Measurements from ENCODE around the gene C3orf18. TPM values are rescaled to one million over a fixed set of nuclear protein-coding genes. Genes with fewer than 3 reads are reported as not detected.

C3orf18 gene
- 0.15 and 3.3 TPM in 2 replicates for total RNA-seq (2014; rRNA removed; shearing (Covaris generic); ENCODE audit: low replicate concordance)

GRCh38 chr3:50567386-50568167 is at the start of gene C3orf18:
Gene C3orf18 (minus strand): TSS chr3:50567747. CDS start chr3:50565699, 2,048 bp downstream.
- no peaks in the 10 kb centered on the region for H3K27me3 ChIP-seq (ENCODE audit: low read length)
- peak within 1 kb of the TSS; percentile 74 for H3K4me2 ChIP-seq (ENCODE audit: low read depth, low read length, poor library complexity, severe bottlenecking)
- peak within 1 kb of the TSS; percentile 88 for H3K4me3 ChIP-seq (ENCODE audit: low read length)
- H3K9me3 ChIP-seq (ENCODE audit: low read length), result no peaks in the 10 kb centered on the region
- H3K27ac ChIP-seq (ENCODE audit: low read length), result no peak within 1 kb of the TSS
- no peaks in the 10 kb centered on the region for H4K20me1 ChIP-seq (ENCODE audit: insufficient read depth, low read depth, low read length)
- peak; percentile 97 for DNase-seq
- H3K79me2 ChIP-seq (ENCODE audit: low read length), result peaks cover 5% of the 10 kb centered on the region; the same call in 1 of the 2 replicates
- H3K9me2 ChIP-seq (replicated peaks; ENCODE audit: insufficient read depth, low read length), result no peaks in the 10 kb centered on the region
- peak within 1 kb of the TSS; percentile 82 for H3K9ac ChIP-seq (ENCODE audit: low read length)
- no peaks in the 10 kb centered on the region for H3K36me3 ChIP-seq (ENCODE audit: insufficient read depth, low read length)
- H2AFZ ChIP-seq (ENCODE audit: low read length), result peak within 1 kb of the TSS; percentile 88
- peaks cover 29% of the 10 kb centered on the region for H3K4me1 ChIP-seq (ENCODE audit: low read length)

- Histone ChIP-seq H2AFZ (ENCODE audit: low read length) (peak overlapping the region; percentile 58), H3K27me3 (ENCODE audit: low read length) (no peaks in the 10 kb centered on the region; the same call in 1 of the 2 replicates), H3K4me1 (ENCODE audit: low read length) (peaks cover 25% of the 10 kb centered on the region), H3K9me3 (ENCODE audit: low read length) (no peaks in the 10 kb centered on the region), H3K36me3 (ENCODE audit: insufficient read depth, low read length) (no peaks in the 10 kb centered on the region), H3K4me3 (ENCODE audit: low read length) (peak overlapping the region; percentile 64), H3K9me2 (replicated peaks; ENCODE audit: insufficient read depth, low read length) (no peaks in the 10 kb centered on the region), H4K20me1 (ENCODE audit: insufficient read depth, low read depth, low read length) (peaks cover 10% of the 10 kb centered on the region; the same call in 1 of the 2 replicates), H3K4me2 (ENCODE audit: low read depth, low read length, poor library complexity, severe bottlenecking) (peak overlapping the region; percentile 87), H3K9ac (ENCODE audit: low read length) (peak overlapping the region; percentile 60), H3K27ac (ENCODE audit: low read length) (0 out of 2 replicates have a peak overlapping the region, but pooled peaks have one; percentile 7), H3K79me2 (ENCODE audit: low read length) (no peaks in the 10 kb centered on the region)
- peak; percentile 96 for DNase-seq
These were observed 49.2 kb upstream of the C3orf18 start for GRCh38 chr3:50616770-50617095.

- Histone ChIP-seq H3K4me2 (ENCODE audit: low read depth, low read length, poor library complexity, severe bottlenecking) (peak overlapping the region; percentile 87), H3K9ac (ENCODE audit: low read length) (peak overlapping the region; percentile 60), H2AFZ (ENCODE audit: low read length) (peak overlapping the region; percentile 58), H3K9me2 (replicated peaks; ENCODE audit: insufficient read depth, low read length) (no peaks in the 10 kb centered on the region), H3K4me1 (ENCODE audit: low read length) (peaks cover 30% of the 10 kb centered on the region), H3K27me3 (ENCODE audit: low read length) (no peaks in the 10 kb centered on the region; the same call in 1 of the 2 replicates), H3K27ac (ENCODE audit: low read length) (0 out of 2 replicates have a peak overlapping the region, but pooled peaks have one; percentile 7), H3K4me3 (ENCODE audit: low read length) (peak overlapping the region; percentile 64), H3K36me3 (ENCODE audit: insufficient read depth, low read length) (no peaks in the 10 kb centered on the region), H4K20me1 (ENCODE audit: insufficient read depth, low read depth, low read length) (peaks cover 12% of the 10 kb centered on the region; the same call in 1 of the 2 replicates), H3K79me2 (ENCODE audit: low read length) (no peaks in the 10 kb centered on the region), H3K9me3 (ENCODE audit: low read length) (no peaks in the 10 kb centered on the region)
- peak; percentile 94 for DNase-seq
These were observed 48.6 kb upstream of the C3orf18 start for GRCh38 chr3:50616003-50616769.

- Histone ChIP-seq H2AFZ (ENCODE audit: low read length) (no peak overlapping the region), H3K4me2 (ENCODE audit: low read depth, low read length, poor library complexity, severe bottlenecking) (no peak overlapping the region), H4K20me1 (ENCODE audit: insufficient read depth, low read depth, low read length) (peaks cover 16% of the 10 kb centered on the region; the same call in 1 of the 2 replicates), H3K4me3 (ENCODE audit: low read length) (no peak overlapping the region), H3K4me1 (ENCODE audit: low read length) (peaks cover 34% of the 10 kb centered on the region), H3K36me3 (ENCODE audit: insufficient read depth, low read length) (no peaks in the 10 kb centered on the region), H3K9ac (ENCODE audit: low read length) (no peak overlapping the region), H3K27me3 (ENCODE audit: low read length) (no peaks in the 10 kb centered on the region; the same call in 1 of the 2 replicates), H3K79me2 (ENCODE audit: low read length) (no peaks in the 10 kb centered on the region), H3K9me2 (replicated peaks; ENCODE audit: insufficient read depth, low read length) (no peaks in the 10 kb centered on the region), H3K9me3 (ENCODE audit: low read length) (no peaks in the 10 kb centered on the region), H3K27ac (ENCODE audit: low read length) (no peak overlapping the region)
- DNase-seq, result no peak
These were observed 47.6 kb upstream of the C3orf18 start for GRCh38 chr3:50615190-50615589.

GRCh38 chr3:50612970-50613846 is 45.7 kb upstream of the C3orf18 start:
- no peak overlapping the region for H2AFZ ChIP-seq (ENCODE audit: low read length)
- no peak for DNase-seq
- H3K4me1 ChIP-seq (ENCODE audit: low read length), result peaks cover 34% of the 10 kb centered on the region
- H3K9me3 ChIP-seq (ENCODE audit: low read length), result no peaks in the 10 kb centered on the region
- no peak overlapping the region for H3K4me3 ChIP-seq (ENCODE audit: low read length)
- no peaks in the 10 kb centered on the region; the same call in 1 of the 2 replicates for H3K27me3 ChIP-seq (ENCODE audit: low read length)
- no peaks in the 10 kb centered on the region for H3K9me2 ChIP-seq (replicated peaks; ENCODE audit: insufficient read depth, low read length)
- H3K79me2 ChIP-seq (ENCODE audit: low read length), result no peaks in the 10 kb centered on the region
- no peaks in the 10 kb centered on the region for H3K36me3 ChIP-seq (ENCODE audit: insufficient read depth, low read length)
- no peak overlapping the region for H3K27ac ChIP-seq (ENCODE audit: low read length)
- no peak overlapping the region for H3K9ac ChIP-seq (ENCODE audit: low read length)
- H3K4me2 ChIP-seq (ENCODE audit: low read depth, low read length, poor library complexity, severe bottlenecking), result no peak overlapping the region
- peaks cover 14% of the 10 kb centered on the region; the same call in 1 of the 2 replicates for H4K20me1 ChIP-seq (ENCODE audit: insufficient read depth, low read depth, low read length)

- Histone ChIP-seq H3K4me3 (ENCODE audit: low read length) (peak overlapping the region; percentile 57; the same call in 1 of the 2 replicates), H3K4me1 (ENCODE audit: low read length) (peaks cover 25% of the 10 kb centered on the region), H4K20me1 (ENCODE audit: insufficient read depth, low read depth, low read length) (peaks cover 11% of the 10 kb centered on the region; the same call in 1 of the 2 replicates), H3K36me3 (ENCODE audit: insufficient read depth, low read length) (no peaks in the 10 kb centered on the region), H3K9me3 (ENCODE audit: low read length) (no peaks in the 10 kb centered on the region), H3K79me2 (ENCODE audit: low read length) (no peaks in the 10 kb centered on the region), H3K9me2 (replicated peaks; ENCODE audit: insufficient read depth, low read length) (no peaks in the 10 kb centered on the region), H3K27ac (ENCODE audit: low read length) (no peak overlapping the region), H2AFZ (ENCODE audit: low read length) (no peak overlapping the region), H3K27me3 (ENCODE audit: low read length) (no peaks in the 10 kb centered on the region), H3K4me2 (ENCODE audit: low read depth, low read length, poor library complexity, severe bottlenecking) (peak overlapping the region; percentile 68), H3K9ac (ENCODE audit: low read length) (no peak overlapping the region)
- no peak for DNase-seq
These were observed 44.8 kb upstream of the C3orf18 start for GRCh38 chr3:50612234-50612882.

- DNase-seq, result peak; percentile 97
- Histone ChIP-seq H4K20me1 (ENCODE audit: insufficient read depth, low read depth, low read length) (peaks cover 11% of the 10 kb centered on the region; the same call in 1 of the 2 replicates), H3K4me1 (ENCODE audit: low read length) (peaks cover 21% of the 10 kb centered on the region), H3K4me3 (ENCODE audit: low read length) (peak within 1 kb of the TSS; percentile 57; the same call in 1 of the 2 replicates), H2AFZ (ENCODE audit: low read length) (no peak within 1 kb of the TSS), H3K9me3 (ENCODE audit: low read length) (no peaks in the 10 kb centered on the region), H3K9ac (ENCODE audit: low read length) (peak within 1 kb of the TSS; percentile 36; the same call in 1 of the 2 replicates), H3K27ac (ENCODE audit: low read length) (no peak within 1 kb of the TSS), H3K9me2 (replicated peaks; ENCODE audit: insufficient read depth, low read length) (no peaks in the 10 kb centered on the region), H3K36me3 (ENCODE audit: insufficient read depth, low read length) (no peaks in the 10 kb centered on the region), H3K79me2 (ENCODE audit: low read length) (no peaks in the 10 kb centered on the region), H3K4me2 (ENCODE audit: low read depth, low read length, poor library complexity, severe bottlenecking) (peak within 1 kb of the TSS; percentile 68), H3K27me3 (ENCODE audit: low read length) (no peaks in the 10 kb centered on the region)
These were observed 44.1 kb upstream of the C3orf18 start, which contains the start of gene CISH for GRCh38 chr3:50611464-50612233. Gene CISH (minus strand): TSS chr3:50611774. CDS start chr3:50611650, 124 bp downstream.
